Thymus (tissue), 2 donors: Measurements from ENCODE around the gene TOM1L2. TPM values are rescaled to one million over a fixed set of nuclear protein-coding genes. Genes with fewer than 3 reads are reported as not detected.

Experiments used
- polyA plus RNA-seq: library from polyadenylated mRNA; stranded (reverse); fragments of 200-250 nt; gene quantifications from one replicate; pipeline ENCODE4 v1.2.3, GENCODE V29; 2013
- total RNA-seq: library from RNA; stranded (reverse); fragments of 120-200 nt; gene quantifications from one replicate; pipeline ENCODE4 v1.2.4, GENCODE V29; 2013
- donor health status: healthy.

Gene TOM1L2
- total and polyA plus RNA-seq, 2 donors, result 6.6 to 17.5 TPM

Other genes with a start within 250 kb of the TOM1L2 start
- gene SREBF1, start 135.4 kb downstream of the TOM1L2 start, total RNA-seq, result 18.1 TPM
- gene SREBF1, start 135.4 kb downstream of the TOM1L2 start, polyA plus RNA-seq, result 53.3 TPM
- gene DRC3, start 462 bp upstream of the TOM1L2 start, total RNA-seq, result 1.3 TPM
- 3.3 TPM for gene DRC3, start 462 bp upstream of the TOM1L2 start, polyA plus RNA-seq
- 16.4 TPM for gene ATPAF2, start 66.8 kb upstream of the TOM1L2 start, total RNA-seq
- gene ATPAF2, start 66.8 kb upstream of the TOM1L2 start, polyA plus RNA-seq, result 23.1 TPM
- 4.9 TPM for gene GID4, start 67.0 kb upstream of the TOM1L2 start, total RNA-seq
- gene GID4, start 67.0 kb upstream of the TOM1L2 start, polyA plus RNA-seq, result 6.0 TPM
- 32.4 TPM for gene DRG2, start 115.5 kb upstream of the TOM1L2 start, total RNA-seq
- 46.4 TPM for gene DRG2, start 115.5 kb upstream of the TOM1L2 start, polyA plus RNA-seq
- 0.24 TPM for gene MYO15A, start 136.4 kb upstream of the TOM1L2 start, total RNA-seq
- gene MYO15A, start 136.4 kb upstream of the TOM1L2 start, polyA plus RNA-seq, result 1.9 TPM
- 58.3 TPM for gene ALKBH5, start 211.4 kb upstream of the TOM1L2 start, total RNA-seq
- gene ALKBH5, start 211.4 kb upstream of the TOM1L2 start, polyA plus RNA-seq, result 48.5 TPM